ENCODE measurements around the gene QRICH1.

GRCh38 chr3:49026536-49026935 lies 67.3 kb downstream of the QRICH1 start:
- no peak for TF ChIP-seq ZNF24 (IDR thresholded peaks at IDR 0.05)
- no peak for TF ChIP-seq EZH2 (IDR thresholded peaks at IDR 0.05; ENCODE audit: borderline replicate concordance, control insufficient read depth, low read depth, low read length)
- no peak for TF ChIP-seq CTCF (IDR thresholded peaks at IDR 0.05 in 2 of 3, conservative IDR thresholded peaks at IDR 0.05 in 1 of 3; ENCODE audit: control insufficient read depth in 2 of 3, extremely low read depth in 1 of 3, insufficient read depth in 1 of 3, low read depth in 3 of 3, low read length in 3 of 3)
- no peak for TF ChIP-seq SREBF2 (IDR thresholded peaks at IDR 0.05; ENCODE audit: low read length)
